GM12878 (cell line): ENCODE measurements around the gene HIC1. TPM values are rescaled to one million over a fixed set of nuclear protein-coding genes. Genes with fewer than 3 reads are reported as not detected.
A peak's percentile ranks its signal among the peaks of the same experiment; 100 is the strongest.

Source experiments
- ASH2L ChIP-seq: fragments of 300-600, 200-600 bp; sonication (generic); IDR thresholded peaks from 2 replicates; pipeline ENCODE4 v1.6.1; 2017; ENCODE audit warnings: low read depth, mild to moderate bottlenecking, borderline replicate concordance
- BACH1 ChIP-seq: fragments of 450-650 bp; IDR thresholded peaks from 2 replicates; pipeline ENCODE4 v1.6.1; 2017; ENCODE audit warnings: mild to moderate bottlenecking, borderline replicate concordance
- BHLHE40 ChIP-seq, 2 experiments: fragments of 450-650 bp in 1 of 2; IDR thresholded peaks; 2 replicates each; pipeline ENCODE4 v1.6.1; 2011 to 2017; ENCODE audit warnings: low read depth in 2 of 2, borderline replicate concordance in 1 of 2, improper control_type of control experiment in 1 of 2, low read length in 1 of 2, mild to moderate bottlenecking in 1 of 2
- DPF2 ChIP-seq: fragments of 450-650 bp; IDR thresholded peaks from 2 replicates; pipeline ENCODE4 v1.6.1; 2017; ENCODE audit warnings: mild to moderate bottlenecking
- FOXM1 ChIP-seq: IDR thresholded peaks from 2 replicates; pipeline ENCODE4 v1.6.1; 2012; ENCODE audit warnings: low read depth, mild to moderate bottlenecking, inconsistent platforms, low read length, moderate library complexity
- HCFC1 ChIP-seq: fragments of 150-350 bp; IDR thresholded peaks from 2 replicates; pipeline ENCODE4 v1.6.1; 2014; ENCODE audit warnings: low read length
- IRF4 ChIP-seq: IDR thresholded peaks from 2 replicates; pipeline ENCODE4 v1.6.1; 2011; ENCODE audit warnings: low read depth, low read length
- KAT2A ChIP-seq: conservative IDR thresholded peaks from 2 replicates; pipeline ENCODE4 v1.6.1; 2011; ENCODE audit warnings: low read depth, low read length; ENCODE audit not compliant: control insufficient read depth
- NFXL1 ChIP-seq: fragments of 450-650 bp; IDR thresholded peaks from 2 replicates; pipeline ENCODE4 v1.6.1; 2017; ENCODE audit warnings: antibody characterized with exemption, mild to moderate bottlenecking, borderline replicate concordance
- POU2F2 ChIP-seq: IDR thresholded peaks from 3 replicates; pipeline ENCODE4 v1.6.1; 2011; ENCODE audit warnings: low read depth, mild to moderate bottlenecking, low read length, borderline replicate concordance
- RCOR1 ChIP-seq: conservative IDR thresholded peaks from 2 replicates; pipeline ENCODE4 v1.6.1; 2012; ENCODE audit warnings: low read depth, low read length, improper control_type of control experiment
- RUNX3 ChIP-seq: IDR thresholded peaks from 2 replicates; pipeline ENCODE4 v1.6.1; 2012; ENCODE audit warnings: low read length, inconsistent platforms
- SREBF1 ChIP-seq: IDR thresholded peaks from 2 replicates; pipeline ENCODE4 v1.6.1; 2012; ENCODE audit warnings: mild to moderate bottlenecking, low read length
- TAF1 ChIP-seq: IDR thresholded peaks from 2 replicates; pipeline ENCODE4 v1.6.1; 2011; ENCODE audit warnings: mild to moderate bottlenecking, low read depth, low read length, borderline replicate concordance
- YBX1 ChIP-seq: fragments of 450-650 bp; IDR thresholded peaks from 2 replicates; pipeline ENCODE4 v1.6.1; 2016; ENCODE audit warnings: antibody characterized with exemption
- polyA plus RNA-seq, 11 experiments: library from polyadenylated mRNA; depleted of rRNA in 4 of 11; unstranded in 6 of 11; stranded (reverse) in 5 of 11; fragments of >200 nt; fragmentation: Nextera tagmentation in 4 of 11; fragmentation: Illumina TruSeq in 1 of 11; extraction: Ambion mirVana in 4 of 11; extraction: Trizol in 1 of 11; gene quantifications; 1 replicate in 1 of 11; 2 replicates in 10 of 11; pipeline versions ENCODE4 v1.2.1 to v1.2.3, GENCODE V29; 2011 to 2016; ENCODE audit warnings: inconsistent platforms in 2 of 11, missing spikeins in 2 of 11, low read depth in 1 of 11
- total RNA-seq, 4 experiments: library from RNA; depleted of rRNA in 3 of 4; stranded (reverse); fragments of >200 nt in 3 of 4; fragmentation: Illumina TruSeq in 1 of 4; extraction: Trizol in 1 of 4; gene quantifications; 2 replicates each; pipeline versions ENCODE4 v1.2.1 to v1.2.3, GENCODE V29; 2013 to 2021
- TF ChIP-seq, protein P1 (sequence below): fragments of 450-650 bp; IDR thresholded peaks from 2 replicates; pipeline ENCODE4 v1.6.1; 2017; ENCODE audit warnings: antibody characterized with exemption, mild to moderate bottlenecking, moderate library complexity
- TF ChIP-seq, protein P2 (sequence below): fragments of 450-650 bp; IDR thresholded peaks from 2 replicates; pipeline ENCODE4 v1.6.1; 2016; ENCODE audit warnings: mild to moderate bottlenecking
- TF ChIP-seq, protein P3 (sequence below), 3 experiments: IDR thresholded peaks in 2 of 3; conservative IDR thresholded peaks in 1 of 3; 2 replicates each; pipeline ENCODE4 v1.5.1; 2011; ENCODE audit warnings: low read depth in 3 of 3, low read length in 3 of 3, mild to moderate bottlenecking in 3 of 3, control low read depth in 2 of 3, moderate library complexity in 2 of 3, inconsistent platforms in 1 of 3, mixed read lengths in 1 of 3; ENCODE audit not compliant: control insufficient read depth in 2 of 3, insufficient read depth in 1 of 3; ENCODE audit errors: extremely low read depth in 1 of 3
- TF ChIP-seq, protein P4 (sequence below): fragments of 450-650 bp; IDR thresholded peaks from 2 replicates; pipeline ENCODE4 v1.6.1; 2017; ENCODE audit warnings: mild to moderate bottlenecking, low read depth, inconsistent platforms; ENCODE audit not compliant: poor library complexity, severe bottlenecking

Gene HIC1
- total and polyA plus RNA-seq, 10 of the 15 experiments (the other 5 are each of a cell fraction or from before 2014, with no cell fraction given): 0.11 to 61.1 (median 4.9) TPM

- TF ChIP-seq POU2F2 (peak; percentile 14; the same call in 1 of the 3 replicates), YBX1 (no peak), NFXL1 (no peak), HCFC1 (peak; percentile 33), IRF4 (no peak), FOXM1 (no peak), BACH1 (peak; percentile 60; the same call in 1 of the 2 replicates), DPF2 (0 out of 2 replicates have a peak, but pooled peaks have one; percentile 65), SREBF1 (no peak), RCOR1 (no peak), RUNX3 (no peak), ASH2L (no peak), BHLHE40 (IDR thresholded peaks at IDR 0.05; ENCODE audit: borderline replicate concordance in 1 of 2, low read depth in 2 of 2, low read length in 1 of 2) (no peak), TAF1 (no peak), KAT2A (no peak)
- TF ChIP-seq, protein P1, sequence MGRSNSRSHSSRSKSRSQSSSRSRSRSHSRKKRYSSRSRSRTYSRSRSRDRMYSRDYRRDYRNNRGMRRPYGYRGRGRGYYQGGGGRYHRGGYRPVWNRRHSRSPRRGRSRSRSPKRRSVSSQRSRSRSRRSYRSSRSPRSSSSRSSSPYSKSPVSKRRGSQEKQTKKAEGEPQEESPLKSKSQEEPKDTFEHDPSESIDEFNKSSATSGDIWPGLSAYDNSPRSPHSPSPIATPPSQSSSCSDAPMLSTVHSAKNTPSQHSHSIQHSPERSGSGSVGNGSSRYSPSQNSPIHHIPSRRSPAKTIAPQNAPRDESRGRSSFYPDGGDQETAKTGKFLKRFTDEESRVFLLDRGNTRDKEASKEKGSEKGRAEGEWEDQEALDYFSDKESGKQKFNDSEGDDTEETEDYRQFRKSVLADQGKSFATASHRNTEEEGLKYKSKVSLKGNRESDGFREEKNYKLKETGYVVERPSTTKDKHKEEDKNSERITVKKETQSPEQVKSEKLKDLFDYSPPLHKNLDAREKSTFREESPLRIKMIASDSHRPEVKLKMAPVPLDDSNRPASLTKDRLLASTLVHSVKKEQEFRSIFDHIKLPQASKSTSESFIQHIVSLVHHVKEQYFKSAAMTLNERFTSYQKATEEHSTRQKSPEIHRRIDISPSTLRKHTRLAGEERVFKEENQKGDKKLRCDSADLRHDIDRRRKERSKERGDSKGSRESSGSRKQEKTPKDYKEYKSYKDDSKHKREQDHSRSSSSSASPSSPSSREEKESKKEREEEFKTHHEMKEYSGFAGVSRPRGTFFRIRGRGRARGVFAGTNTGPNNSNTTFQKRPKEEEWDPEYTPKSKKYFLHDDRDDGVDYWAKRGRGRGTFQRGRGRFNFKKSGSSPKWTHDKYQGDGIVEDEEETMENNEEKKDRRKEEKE: 0 out of 2 replicates have a peak, but pooled peaks have one; percentile 3
- TF ChIP-seq, protein P2, sequence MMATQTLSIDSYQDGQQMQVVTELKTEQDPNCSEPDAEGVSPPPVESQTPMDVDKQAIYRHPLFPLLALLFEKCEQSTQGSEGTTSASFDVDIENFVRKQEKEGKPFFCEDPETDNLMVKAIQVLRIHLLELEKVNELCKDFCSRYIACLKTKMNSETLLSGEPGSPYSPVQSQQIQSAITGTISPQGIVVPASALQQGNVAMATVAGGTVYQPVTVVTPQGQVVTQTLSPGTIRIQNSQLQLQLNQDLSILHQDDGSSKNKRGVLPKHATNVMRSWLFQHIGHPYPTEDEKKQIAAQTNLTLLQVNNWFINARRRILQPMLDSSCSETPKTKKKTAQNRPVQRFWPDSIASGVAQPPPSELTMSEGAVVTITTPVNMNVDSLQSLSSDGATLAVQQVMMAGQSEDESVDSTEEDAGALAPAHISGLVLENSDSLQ: no peak
- TF ChIP-seq, protein P3, sequence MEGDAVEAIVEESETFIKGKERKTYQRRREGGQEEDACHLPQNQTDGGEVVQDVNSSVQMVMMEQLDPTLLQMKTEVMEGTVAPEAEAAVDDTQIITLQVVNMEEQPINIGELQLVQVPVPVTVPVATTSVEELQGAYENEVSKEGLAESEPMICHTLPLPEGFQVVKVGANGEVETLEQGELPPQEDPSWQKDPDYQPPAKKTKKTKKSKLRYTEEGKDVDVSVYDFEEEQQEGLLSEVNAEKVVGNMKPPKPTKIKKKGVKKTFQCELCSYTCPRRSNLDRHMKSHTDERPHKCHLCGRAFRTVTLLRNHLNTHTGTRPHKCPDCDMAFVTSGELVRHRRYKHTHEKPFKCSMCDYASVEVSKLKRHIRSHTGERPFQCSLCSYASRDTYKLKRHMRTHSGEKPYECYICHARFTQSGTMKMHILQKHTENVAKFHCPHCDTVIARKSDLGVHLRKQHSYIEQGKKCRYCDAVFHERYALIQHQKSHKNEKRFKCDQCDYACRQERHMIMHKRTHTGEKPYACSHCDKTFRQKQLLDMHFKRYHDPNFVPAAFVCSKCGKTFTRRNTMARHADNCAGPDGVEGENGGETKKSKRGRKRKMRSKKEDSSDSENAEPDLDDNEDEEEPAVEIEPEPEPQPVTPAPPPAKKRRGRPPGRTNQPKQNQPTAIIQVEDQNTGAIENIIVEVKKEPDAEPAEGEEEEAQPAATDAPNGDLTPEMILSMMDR (IDR thresholded peaks at IDR 0.05 in 2 of 3, conservative IDR thresholded peaks at IDR 0.05 in 1 of 3; ENCODE audit: control insufficient read depth in 2 of 3, extremely low read depth in 1 of 3, insufficient read depth in 1 of 3, low read depth in 3 of 3, low read length in 3 of 3): peak; percentile 72 to 90 (median 88); a peak in 5 of 6 replicates
- TF ChIP-seq, protein P4, sequence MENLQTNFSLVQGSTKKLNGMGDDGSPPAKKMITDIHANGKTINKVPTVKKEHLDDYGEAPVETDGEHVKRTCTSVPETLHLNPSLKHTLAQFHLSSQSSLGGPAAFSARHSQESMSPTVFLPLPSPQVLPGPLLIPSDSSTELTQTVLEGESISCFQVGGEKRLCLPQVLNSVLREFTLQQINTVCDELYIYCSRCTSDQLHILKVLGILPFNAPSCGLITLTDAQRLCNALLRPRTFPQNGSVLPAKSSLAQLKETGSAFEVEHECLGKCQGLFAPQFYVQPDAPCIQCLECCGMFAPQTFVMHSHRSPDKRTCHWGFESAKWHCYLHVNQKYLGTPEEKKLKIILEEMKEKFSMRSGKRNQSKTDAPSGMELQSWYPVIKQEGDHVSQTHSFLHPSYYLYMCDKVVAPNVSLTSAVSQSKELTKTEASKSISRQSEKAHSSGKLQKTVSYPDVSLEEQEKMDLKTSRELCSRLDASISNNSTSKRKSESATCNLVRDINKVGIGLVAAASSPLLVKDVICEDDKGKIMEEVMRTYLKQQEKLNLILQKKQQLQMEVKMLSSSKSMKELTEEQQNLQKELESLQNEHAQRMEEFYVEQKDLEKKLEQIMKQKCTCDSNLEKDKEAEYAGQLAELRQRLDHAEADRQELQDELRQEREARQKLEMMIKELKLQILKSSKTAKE: no peak
Observed at GRCh38 chr17:2058586-2059546, 4.0 kb downstream of the HIC1 start (continued).
